WTC11 (cell line): ENCODE results near the gene RPS6KA2. TPM values are rescaled to one million over a fixed set of nuclear protein-coding genes. Genes with fewer than 3 reads are reported as not detected.

ENCODE experiments used
- ATAC-seq: fragments of 200-7000 bp; cut with Tn5 transposase; 2 replicates; pipeline ENCODE4 v1.10.0; 2021; ENCODE audit warnings: mild to moderate bottlenecking, moderate library complexity
- CTCF ChIA-PET: fragments of 300-600 bp; sonication (Branson Sonifier 250); formaldehyde crosslinking; loops from one replicate; lab custom pipeline; 2021; ENCODE audit warnings: antibody characterized with exemption; lab: Charles Lee
- POLR2A ChIA-PET: fragments of 350-600 bp; sonication (Branson Sonifier 250); formaldehyde crosslinking; loops from one replicate; lab custom pipeline; 2021; ENCODE audit warnings: antibody characterized with exemption; lab: Charles Lee
- DNase-seq: peaks from one replicate; pipeline ENCODE4 v3.0.0; 2021; ENCODE audit warnings: low spot score
- H3K27ac Mint-ChIP-seq: 2 replicates; pipeline ENCODE4 v1.8.0; 2021; ENCODE audit warnings: mixed read lengths
- H3K27me3 Mint-ChIP-seq: 2 replicates; pipeline ENCODE4 v1.8.0; 2021; ENCODE audit warnings: low read depth, mild to moderate bottlenecking, moderate library complexity, mixed read lengths
- H3K36me3 Mint-ChIP-seq: 2 replicates; pipeline ENCODE4 v1.8.0; 2021; ENCODE audit warnings: mixed read lengths
- H3K4me1 Mint-ChIP-seq: 2 replicates; pipeline ENCODE4 v1.8.0; 2022; ENCODE audit warnings: mixed read lengths
- H3K4me3 Mint-ChIP-seq: 2 replicates; pipeline ENCODE4 v1.8.0; 2021; ENCODE audit warnings: mild to moderate bottlenecking, moderate library complexity, mixed read lengths
- H3K9me3 Mint-ChIP-seq: 2 replicates; pipeline ENCODE4 v1.8.0; 2021; ENCODE audit warnings: mixed read lengths
- ESRRA ChIP-seq: sonication (generic); formaldehyde crosslinking; IDR thresholded peaks from 2 replicates; pipeline ENCODE4 v1.8.1; 2022; ENCODE audit warnings: mild to moderate bottlenecking, missing genetic modification reagents, borderline replicate concordance
- FOXJ3 ChIP-seq: sonication (generic); formaldehyde crosslinking; IDR thresholded peaks from 2 replicates; pipeline ENCODE4 v1.9.0; 2021; ENCODE audit warnings: missing genetic modification reagents, mild to moderate bottlenecking, borderline replicate concordance
- FOXK1 ChIP-seq: sonication (generic); formaldehyde crosslinking; IDR thresholded peaks from 2 replicates; pipeline ENCODE4 v1.8.0; 2022; ENCODE audit warnings: mild to moderate bottlenecking, moderate library complexity, missing genetic modification reagents
- GTF2I ChIP-seq: fragments of 250-450 bp; sonication (Bioruptor Pico); conservative IDR thresholded peaks from 2 replicates; pipeline ENCODE4 v1.4.0; 2021; ENCODE audit warnings: mild to moderate bottlenecking
- HMGA2 ChIP-seq: fragments of 250-450 bp; sonication (Bioruptor Pico); IDR thresholded peaks from 2 replicates; pipeline ENCODE4 v1.4.0; 2021; ENCODE audit warnings: mild to moderate bottlenecking, moderate library complexity
- NR1H2 ChIP-seq: sonication (generic); formaldehyde crosslinking; IDR thresholded peaks from 2 replicates; pipeline ENCODE4 v1.9.0; 2021; ENCODE audit warnings: mild to moderate bottlenecking, moderate library complexity, missing genetic modification reagents
- NR3C1 ChIP-seq: sonication (generic); formaldehyde crosslinking; conservative IDR thresholded peaks from 2 replicates; pipeline ENCODE4 v1.8.1; 2023; ENCODE audit warnings: low read depth, mild to moderate bottlenecking, missing genetic modification reagents
- OVOL2 ChIP-seq: fragments of 250-450 bp; sonication (Bioruptor Pico); IDR thresholded peaks from 2 replicates; pipeline ENCODE4 v1.9.0; 2021; ENCODE audit warnings: mild to moderate bottlenecking, borderline replicate concordance
- total RNA-seq: library from RNA; stranded (reverse); gene quantifications from 3 replicates; pipeline ENCODE4 v1.2.3, GENCODE V29; 2021
- TF ChIP-seq, protein P1 (sequence below): sonication (generic); formaldehyde crosslinking; IDR thresholded peaks from 2 replicates; pipeline ENCODE4 v1.8.1; 2022; ENCODE audit warnings: mild to moderate bottlenecking, moderate library complexity, missing genetic modification reagents
- TF ChIP-seq, protein P2 (sequence below): sonication (generic); formaldehyde crosslinking; IDR thresholded peaks from 2 replicates; pipeline ENCODE4 v1.8.0; 2022; ENCODE audit warnings: mild to moderate bottlenecking, missing genetic modification reagents
- TF ChIP-seq, protein P3 (sequence below): sonication (generic); formaldehyde crosslinking; IDR thresholded peaks from 2 replicates; pipeline ENCODE4 v1.8.0; 2022; ENCODE audit warnings: missing genetic modification reagents
- TF ChIP-seq, protein P4 (sequence below): sonication (generic); formaldehyde crosslinking; IDR thresholded peaks from 2 replicates; pipeline ENCODE4 v1.8.1; 2022; ENCODE audit warnings: mild to moderate bottlenecking, missing genetic modification reagents, moderate library complexity, borderline replicate concordance
- TF ChIP-seq, protein P5 (sequence below): sonication (generic); formaldehyde crosslinking; IDR thresholded peaks from 2 replicates; pipeline ENCODE4 v1.8.0; 2023; ENCODE audit warnings: missing genetic modification reagents, mild to moderate bottlenecking, borderline replicate concordance
- TF ChIP-seq, protein P6 (sequence below): sonication (generic); formaldehyde crosslinking; IDR thresholded peaks from 2 replicates; pipeline ENCODE4 v1.8.1; 2022; ENCODE audit warnings: low read depth, missing genetic modification reagents, borderline replicate concordance
- TF ChIP-seq, protein P7 (sequence below): fragments of 200-600 bp; IDR thresholded peaks from 2 replicates; pipeline ENCODE4 v1.8.0; 2022; ENCODE audit warnings: antibody characterized with exemption

RPS6KA2 gene
- total RNA-seq, 1 experiment from 2014 or later, result 24.2 TPM

DNA sequence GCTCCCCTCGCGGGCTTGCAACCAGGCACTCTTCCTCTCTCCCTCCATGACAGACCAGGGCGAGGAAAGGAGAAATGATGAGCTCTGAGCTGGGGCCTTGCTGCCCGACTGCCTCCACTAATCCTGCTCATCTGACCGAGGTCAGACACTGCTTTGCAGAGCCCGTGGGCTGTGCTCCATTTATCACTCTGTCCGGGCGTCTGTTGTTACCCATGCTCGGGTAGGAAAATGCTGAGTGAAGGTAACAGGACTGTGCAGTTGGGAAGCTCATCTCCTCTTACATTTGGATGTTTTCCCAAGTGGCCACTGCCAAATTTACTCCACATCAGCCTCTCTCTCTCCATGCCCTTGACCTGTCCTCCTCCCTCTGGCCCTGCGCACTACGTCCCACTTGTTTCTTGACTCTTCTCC is 14.6 kb downstream of the RPS6KA2 start:
- ATAC-seq (no peak), DNase-seq (no peak)
- TF ChIP-seq, protein P1, sequence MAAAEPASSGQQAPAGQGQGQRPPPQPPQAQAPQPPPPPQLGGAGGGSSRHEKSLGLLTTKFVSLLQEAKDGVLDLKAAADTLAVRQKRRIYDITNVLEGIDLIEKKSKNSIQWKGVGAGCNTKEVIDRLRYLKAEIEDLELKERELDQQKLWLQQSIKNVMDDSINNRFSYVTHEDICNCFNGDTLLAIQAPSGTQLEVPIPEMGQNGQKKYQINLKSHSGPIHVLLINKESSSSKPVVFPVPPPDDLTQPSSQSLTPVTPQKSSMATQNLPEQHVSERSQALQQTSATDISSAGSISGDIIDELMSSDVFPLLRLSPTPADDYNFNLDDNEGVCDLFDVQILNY, result no peak
- TF ChIP-seq, protein P2, sequence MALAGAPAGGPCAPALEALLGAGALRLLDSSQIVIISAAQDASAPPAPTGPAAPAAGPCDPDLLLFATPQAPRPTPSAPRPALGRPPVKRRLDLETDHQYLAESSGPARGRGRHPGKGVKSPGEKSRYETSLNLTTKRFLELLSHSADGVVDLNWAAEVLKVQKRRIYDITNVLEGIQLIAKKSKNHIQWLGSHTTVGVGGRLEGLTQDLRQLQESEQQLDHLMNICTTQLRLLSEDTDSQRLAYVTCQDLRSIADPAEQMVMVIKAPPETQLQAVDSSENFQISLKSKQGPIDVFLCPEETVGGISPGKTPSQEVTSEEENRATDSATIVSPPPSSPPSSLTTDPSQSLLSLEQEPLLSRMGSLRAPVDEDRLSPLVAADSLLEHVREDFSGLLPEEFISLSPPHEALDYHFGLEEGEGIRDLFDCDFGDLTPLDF, result no peak
- TF ChIP-seq OVOL2 (CRISPR knock-in tag), result no peak
- TF ChIP-seq HMGA2 (CRISPR knock-in tag), result no peak
- TF ChIP-seq, protein P3, sequence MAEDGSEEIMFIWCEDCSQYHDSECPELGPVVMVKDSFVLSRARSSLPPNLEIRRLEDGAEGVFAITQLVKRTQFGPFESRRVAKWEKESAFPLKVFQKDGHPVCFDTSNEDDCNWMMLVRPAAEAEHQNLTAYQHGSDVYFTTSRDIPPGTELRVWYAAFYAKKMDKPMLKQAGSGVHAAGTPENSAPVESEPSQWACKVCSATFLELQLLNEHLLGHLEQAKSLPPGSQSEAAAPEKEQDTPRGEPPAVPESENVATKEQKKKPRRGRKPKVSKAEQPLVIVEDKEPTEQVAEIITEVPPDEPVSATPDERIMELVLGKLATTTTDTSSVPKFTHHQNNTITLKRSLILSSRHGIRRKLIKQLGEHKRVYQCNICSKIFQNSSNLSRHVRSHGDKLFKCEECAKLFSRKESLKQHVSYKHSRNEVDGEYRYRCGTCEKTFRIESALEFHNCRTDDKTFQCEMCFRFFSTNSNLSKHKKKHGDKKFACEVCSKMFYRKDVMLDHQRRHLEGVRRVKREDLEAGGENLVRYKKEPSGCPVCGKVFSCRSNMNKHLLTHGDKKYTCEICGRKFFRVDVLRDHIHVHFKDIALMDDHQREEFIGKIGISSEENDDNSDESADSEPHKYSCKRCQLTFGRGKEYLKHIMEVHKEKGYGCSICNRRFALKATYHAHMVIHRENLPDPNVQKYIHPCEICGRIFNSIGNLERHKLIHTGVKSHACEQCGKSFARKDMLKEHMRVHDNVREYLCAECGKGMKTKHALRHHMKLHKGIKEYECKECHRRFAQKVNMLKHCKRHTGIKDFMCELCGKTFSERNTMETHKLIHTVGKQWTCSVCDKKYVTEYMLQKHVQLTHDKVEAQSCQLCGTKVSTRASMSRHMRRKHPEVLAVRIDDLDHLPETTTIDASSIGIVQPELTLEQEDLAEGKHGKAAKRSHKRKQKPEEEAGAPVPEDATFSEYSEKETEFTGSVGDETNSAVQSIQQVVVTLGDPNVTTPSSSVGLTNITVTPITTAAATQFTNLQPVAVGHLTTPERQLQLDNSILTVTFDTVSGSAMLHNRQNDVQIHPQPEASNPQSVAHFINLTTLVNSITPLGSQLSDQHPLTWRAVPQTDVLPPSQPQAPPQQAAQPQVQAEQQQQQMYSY, result no peak
- no peak for TF ChIP-seq FOXJ3
- no peak for TF ChIP-seq NR1H2 (CRISPR knock-in tag)
- no peak for TF ChIP-seq NR3C1 (CRISPR knock-in tag)
- no peak for TF ChIP-seq ESRRA
- no peak for TF ChIP-seq GTF2I (CRISPR knock-in tag)
- TF ChIP-seq, protein P4, sequence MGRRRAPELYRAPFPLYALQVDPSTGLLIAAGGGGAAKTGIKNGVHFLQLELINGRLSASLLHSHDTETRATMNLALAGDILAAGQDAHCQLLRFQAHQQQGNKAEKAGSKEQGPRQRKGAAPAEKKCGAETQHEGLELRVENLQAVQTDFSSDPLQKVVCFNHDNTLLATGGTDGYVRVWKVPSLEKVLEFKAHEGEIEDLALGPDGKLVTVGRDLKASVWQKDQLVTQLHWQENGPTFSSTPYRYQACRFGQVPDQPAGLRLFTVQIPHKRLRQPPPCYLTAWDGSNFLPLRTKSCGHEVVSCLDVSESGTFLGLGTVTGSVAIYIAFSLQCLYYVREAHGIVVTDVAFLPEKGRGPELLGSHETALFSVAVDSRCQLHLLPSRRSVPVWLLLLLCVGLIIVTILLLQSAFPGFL (CRISPR knock-in tag), result no peak
- TF ChIP-seq, protein P5, sequence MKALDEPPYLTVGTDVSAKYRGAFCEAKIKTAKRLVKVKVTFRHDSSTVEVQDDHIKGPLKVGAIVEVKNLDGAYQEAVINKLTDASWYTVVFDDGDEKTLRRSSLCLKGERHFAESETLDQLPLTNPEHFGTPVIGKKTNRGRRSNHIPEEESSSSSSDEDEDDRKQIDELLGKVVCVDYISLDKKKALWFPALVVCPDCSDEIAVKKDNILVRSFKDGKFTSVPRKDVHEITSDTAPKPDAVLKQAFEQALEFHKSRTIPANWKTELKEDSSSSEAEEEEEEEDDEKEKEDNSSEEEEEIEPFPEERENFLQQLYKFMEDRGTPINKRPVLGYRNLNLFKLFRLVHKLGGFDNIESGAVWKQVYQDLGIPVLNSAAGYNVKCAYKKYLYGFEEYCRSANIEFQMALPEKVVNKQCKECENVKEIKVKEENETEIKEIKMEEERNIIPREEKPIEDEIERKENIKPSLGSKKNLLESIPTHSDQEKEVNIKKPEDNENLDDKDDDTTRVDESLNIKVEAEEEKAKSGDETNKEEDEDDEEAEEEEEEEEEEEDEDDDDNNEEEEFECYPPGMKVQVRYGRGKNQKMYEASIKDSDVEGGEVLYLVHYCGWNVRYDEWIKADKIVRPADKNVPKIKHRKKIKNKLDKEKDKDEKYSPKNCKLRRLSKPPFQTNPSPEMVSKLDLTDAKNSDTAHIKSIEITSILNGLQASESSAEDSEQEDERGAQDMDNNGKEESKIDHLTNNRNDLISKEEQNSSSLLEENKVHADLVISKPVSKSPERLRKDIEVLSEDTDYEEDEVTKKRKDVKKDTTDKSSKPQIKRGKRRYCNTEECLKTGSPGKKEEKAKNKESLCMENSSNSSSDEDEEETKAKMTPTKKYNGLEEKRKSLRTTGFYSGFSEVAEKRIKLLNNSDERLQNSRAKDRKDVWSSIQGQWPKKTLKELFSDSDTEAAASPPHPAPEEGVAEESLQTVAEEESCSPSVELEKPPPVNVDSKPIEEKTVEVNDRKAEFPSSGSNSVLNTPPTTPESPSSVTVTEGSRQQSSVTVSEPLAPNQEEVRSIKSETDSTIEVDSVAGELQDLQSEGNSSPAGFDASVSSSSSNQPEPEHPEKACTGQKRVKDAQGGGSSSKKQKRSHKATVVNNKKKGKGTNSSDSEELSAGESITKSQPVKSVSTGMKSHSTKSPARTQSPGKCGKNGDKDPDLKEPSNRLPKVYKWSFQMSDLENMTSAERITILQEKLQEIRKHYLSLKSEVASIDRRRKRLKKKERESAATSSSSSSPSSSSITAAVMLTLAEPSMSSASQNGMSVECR (CRISPR knock-in tag), result no peak
- TF ChIP-seq, protein P6, sequence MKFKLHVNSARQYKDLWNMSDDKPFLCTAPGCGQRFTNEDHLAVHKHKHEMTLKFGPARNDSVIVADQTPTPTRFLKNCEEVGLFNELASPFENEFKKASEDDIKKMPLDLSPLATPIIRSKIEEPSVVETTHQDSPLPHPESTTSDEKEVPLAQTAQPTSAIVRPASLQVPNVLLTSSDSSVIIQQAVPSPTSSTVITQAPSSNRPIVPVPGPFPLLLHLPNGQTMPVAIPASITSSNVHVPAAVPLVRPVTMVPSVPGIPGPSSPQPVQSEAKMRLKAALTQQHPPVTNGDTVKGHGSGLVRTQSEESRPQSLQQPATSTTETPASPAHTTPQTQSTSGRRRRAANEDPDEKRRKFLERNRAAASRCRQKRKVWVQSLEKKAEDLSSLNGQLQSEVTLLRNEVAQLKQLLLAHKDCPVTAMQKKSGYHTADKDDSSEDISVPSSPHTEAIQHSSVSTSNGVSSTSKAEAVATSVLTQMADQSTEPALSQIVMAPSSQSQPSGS (CRISPR knock-in tag), result no peak
- TF ChIP-seq FOXK1 (CRISPR knock-in tag), result no peak
- TF ChIP-seq, protein P7, sequence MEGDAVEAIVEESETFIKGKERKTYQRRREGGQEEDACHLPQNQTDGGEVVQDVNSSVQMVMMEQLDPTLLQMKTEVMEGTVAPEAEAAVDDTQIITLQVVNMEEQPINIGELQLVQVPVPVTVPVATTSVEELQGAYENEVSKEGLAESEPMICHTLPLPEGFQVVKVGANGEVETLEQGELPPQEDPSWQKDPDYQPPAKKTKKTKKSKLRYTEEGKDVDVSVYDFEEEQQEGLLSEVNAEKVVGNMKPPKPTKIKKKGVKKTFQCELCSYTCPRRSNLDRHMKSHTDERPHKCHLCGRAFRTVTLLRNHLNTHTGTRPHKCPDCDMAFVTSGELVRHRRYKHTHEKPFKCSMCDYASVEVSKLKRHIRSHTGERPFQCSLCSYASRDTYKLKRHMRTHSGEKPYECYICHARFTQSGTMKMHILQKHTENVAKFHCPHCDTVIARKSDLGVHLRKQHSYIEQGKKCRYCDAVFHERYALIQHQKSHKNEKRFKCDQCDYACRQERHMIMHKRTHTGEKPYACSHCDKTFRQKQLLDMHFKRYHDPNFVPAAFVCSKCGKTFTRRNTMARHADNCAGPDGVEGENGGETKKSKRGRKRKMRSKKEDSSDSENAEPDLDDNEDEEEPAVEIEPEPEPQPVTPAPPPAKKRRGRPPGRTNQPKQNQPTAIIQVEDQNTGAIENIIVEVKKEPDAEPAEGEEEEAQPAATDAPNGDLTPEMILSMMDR, result no peak
- POLR2A ChIA-PET, result interaction anchor here (1.1 kb wide), 1 partner anchor 15 kb away, joined by 3 read pairs; the partner anchor contains the start of gene RPS6KA2
- Mint-ChIP-seq H3K36me3 (peaks cover under 1% of the 10 kb centered on the region; the same call in 1 of the 2 replicates), H3K4me3 (no peak overlapping the region), H3K9me3 (no peaks in the 10 kb centered on the region), H3K4me1 (peaks cover 64% of the 10 kb centered on the region), H3K27me3 (no peaks in the 10 kb centered on the region), H3K27ac (peak overlapping the region; percentile 80)
- CTCF ChIA-PET, result interaction anchor here (1.0 to 1.2 kb wide), 3 partner anchors 13 to 162 kb away, joined by 3 to 5 read pairs (median 3); partner anchors contain the start of gene RPS6KA2
